ENCODE measurements around the gene SDK1.
"Not testable (repeated sequence)": the region's sequence is repeated elsewhere in the genome, so short reads cannot be mapped to it uniquely, and the experiment has no call there.

Gene SDK1

GRCh38 chr7:3937605-3938004, 636.6 kb downstream of the SDK1 start:
- ChIA-PET CTCF (no interaction called here), POLR2A (ENCODE audit: low non-redundant PET) (no interaction called here)
- H3K27ac ChIP-seq = no peak overlapping the region
- DNase-seq (ENCODE audit: low spot score) = no peak
- TF ChIP-seq CTCF (conservative IDR thresholded peaks at IDR 0.05; ENCODE audit: low read depth) = no peak

GRCh38 chr7:3941706-3942105, 640.7 kb downstream of the SDK1 start:
- POLR2A ChIA-PET (ENCODE audit: low non-redundant PET); H3K27ac ChIP-seq; DNase-seq (ENCODE audit: low spot score); CTCF ChIA-PET: not testable (repeated sequence)

GRCh38 chr7:3942276-3942675, 641.2 kb downstream of the SDK1 start:
- TF ChIP-seq CTCF (conservative IDR thresholded peaks at IDR 0.05; ENCODE audit: low read depth) = no peak
- H3K27ac ChIP-seq = no peak overlapping the region
- ChIA-PET CTCF (interaction anchor here (0.7 kb wide), 1 partner anchor 543 kb away, joined by 5 read pairs; no protein-coding TSS in a partner anchor), POLR2A (ENCODE audit: low non-redundant PET) (no interaction called here)
- DNase-seq (ENCODE audit: low spot score) = no peak

GRCh38 chr7:3942816-3943745, 642.0 kb downstream of the SDK1 start:
- no peak for TF ChIP-seq CTCF (conservative IDR thresholded peaks at IDR 0.05; ENCODE audit: low read depth)
- CTCF ChIA-PET = interaction anchor here (0.6 to 0.7 kb wide), 2 partner anchors 542 to 1030 kb away, joined by 3 to 5 read pairs; no protein-coding TSS in a partner anchor
- DNase-seq (ENCODE audit: low spot score) = no peak
- POLR2A ChIA-PET (ENCODE audit: low non-redundant PET) = no interaction called here
- H3K27ac ChIP-seq = no peak overlapping the region

- H3K27ac ChIP-seq = no peak overlapping the region
- TF ChIP-seq CTCF (conservative IDR thresholded peaks at IDR 0.05; ENCODE audit: low read depth) = no peak
- CTCF ChIA-PET = no interaction called here
- POLR2A ChIA-PET (ENCODE audit: low non-redundant PET) = no interaction called here
- DNase-seq (ENCODE audit: low spot score) = no peak
Observed at GRCh38 chr7:3943779-3944520, 642.9 kb downstream of the SDK1 start.

- TF ChIP-seq CTCF (conservative IDR thresholded peaks at IDR 0.05; ENCODE audit: low read depth) = no peak
- ChIA-PET CTCF (no interaction called here), POLR2A (ENCODE audit: low non-redundant PET) (no interaction called here)
- no peak overlapping the region for H3K27ac ChIP-seq
- no peak for DNase-seq (ENCODE audit: low spot score)
Observed at GRCh38 chr7:3949242-3949640, 648.2 kb downstream of the SDK1 start.

- no peak overlapping the region for H3K27ac ChIP-seq
- no peak for TF ChIP-seq CTCF (conservative IDR thresholded peaks at IDR 0.05; ENCODE audit: low read depth)
- ChIA-PET CTCF (no interaction called here), POLR2A (ENCODE audit: low non-redundant PET) (no interaction called here)
- no peak for DNase-seq (ENCODE audit: low spot score)
Observed at GRCh38 chr7:3950249-3950648, 649.2 kb downstream of the SDK1 start.
